ENCODE results near the gene RGCC.
A peak's percentile ranks its signal among the peaks of the same experiment; 100 is the strongest.

Gene RGCC

DNA sequence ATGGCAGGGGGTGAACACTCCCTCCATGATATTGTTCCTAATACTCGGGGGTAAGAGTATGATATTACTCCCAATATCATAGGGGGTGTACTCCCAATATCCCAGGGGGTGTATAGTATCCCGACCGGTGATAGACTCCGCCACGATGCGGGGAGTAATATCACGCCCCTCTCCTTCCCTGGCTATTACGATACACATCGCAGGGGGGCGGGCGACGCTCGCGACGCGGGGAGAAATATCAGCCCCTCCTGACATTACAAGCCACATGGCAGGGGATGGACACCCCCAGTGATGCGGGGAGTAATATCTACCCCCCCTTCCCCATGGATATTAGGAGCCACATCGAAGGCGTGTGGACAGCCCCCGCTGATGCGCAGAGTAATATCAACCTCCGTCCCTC lies 3.2 kb upstream of the RGCC start:
- DNase-seq = no peak

GRCh38 chr13:41455725-41456419 lies 1.5 kb upstream of the RGCC start:
- no peak for DNase-seq

- no peak for DNase-seq
These were observed 338 bp downstream of the RGCC start for GRCh38 chr13:41457589-41458186.

GRCh38 chr13:41458187-41458760 lies 924 bp downstream of the RGCC start:
- no peak for DNase-seq

DNA sequence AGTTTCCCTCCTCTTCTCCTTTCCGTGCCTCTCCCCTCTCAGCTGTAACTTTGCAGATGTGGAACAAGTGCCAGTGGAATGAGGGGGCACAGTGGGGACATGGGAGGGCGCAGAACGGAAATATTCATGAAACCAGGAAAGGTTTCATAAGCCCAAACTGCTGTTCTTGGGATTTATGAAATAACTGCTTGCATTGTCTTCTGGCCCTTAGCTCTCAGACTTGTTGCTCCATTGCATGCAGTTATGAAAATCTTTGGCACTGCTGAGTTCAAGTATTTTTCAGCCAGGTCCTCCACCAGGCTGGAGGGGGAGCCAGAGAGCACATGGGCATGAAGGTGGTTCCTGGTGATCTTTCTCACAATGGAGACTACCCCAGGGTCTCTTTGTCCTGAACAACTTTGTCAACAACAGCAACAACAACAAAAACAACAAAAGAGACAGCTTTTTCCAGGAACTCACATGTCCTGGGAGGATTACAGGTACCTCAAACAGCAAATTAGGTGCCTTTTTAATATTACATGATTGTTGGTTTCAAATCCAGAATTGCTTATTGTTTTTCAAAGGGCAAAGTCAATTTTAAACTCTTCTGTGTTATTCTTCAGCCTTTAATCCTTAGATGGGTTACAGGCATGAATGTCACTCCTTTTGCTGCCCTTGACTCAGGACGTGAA lies 1.5 kb downstream of the RGCC start:
- no peak for DNase-seq

GRCh38 chr13:41459432-41460073 lies 2.2 kb downstream of the RGCC start:
- no peak for DNase-seq

GRCh38 chr13:41460074-41460465 lies 2.7 kb downstream of the RGCC start:
- DNase-seq = no peak

- no peak for DNase-seq
These were observed 3.6 kb downstream of the RGCC start for GRCh38 chr13:41460930-41461329.

- no peak for DNase-seq
These were observed 4.3 kb downstream of the RGCC start for GRCh38 chr13:41461527-41462139.

DNA sequence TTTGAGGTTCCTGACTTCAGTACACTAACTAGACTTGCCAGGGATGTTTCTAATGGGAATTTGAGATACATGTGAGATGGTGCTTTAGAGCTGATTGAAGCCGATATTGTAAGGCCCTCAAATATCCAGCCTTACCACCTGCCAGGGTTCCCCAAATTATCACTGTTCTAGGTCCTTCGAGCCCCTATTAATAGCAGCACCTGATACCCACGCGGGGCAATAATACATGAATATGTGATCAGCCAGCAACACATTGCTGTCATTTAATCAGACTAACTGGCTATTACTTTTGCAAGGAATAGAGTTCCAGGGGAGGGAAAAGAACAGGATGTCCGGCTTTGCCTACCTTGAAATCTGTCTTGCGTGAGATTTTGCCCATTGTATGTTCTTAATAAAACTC lies 5.1 kb downstream of the RGCC start:
- DNase-seq = no peak

- no peak for DNase-seq
These were observed 6.7 kb downstream of the RGCC start for GRCh38 chr13:41463838-41464602.

DNA sequence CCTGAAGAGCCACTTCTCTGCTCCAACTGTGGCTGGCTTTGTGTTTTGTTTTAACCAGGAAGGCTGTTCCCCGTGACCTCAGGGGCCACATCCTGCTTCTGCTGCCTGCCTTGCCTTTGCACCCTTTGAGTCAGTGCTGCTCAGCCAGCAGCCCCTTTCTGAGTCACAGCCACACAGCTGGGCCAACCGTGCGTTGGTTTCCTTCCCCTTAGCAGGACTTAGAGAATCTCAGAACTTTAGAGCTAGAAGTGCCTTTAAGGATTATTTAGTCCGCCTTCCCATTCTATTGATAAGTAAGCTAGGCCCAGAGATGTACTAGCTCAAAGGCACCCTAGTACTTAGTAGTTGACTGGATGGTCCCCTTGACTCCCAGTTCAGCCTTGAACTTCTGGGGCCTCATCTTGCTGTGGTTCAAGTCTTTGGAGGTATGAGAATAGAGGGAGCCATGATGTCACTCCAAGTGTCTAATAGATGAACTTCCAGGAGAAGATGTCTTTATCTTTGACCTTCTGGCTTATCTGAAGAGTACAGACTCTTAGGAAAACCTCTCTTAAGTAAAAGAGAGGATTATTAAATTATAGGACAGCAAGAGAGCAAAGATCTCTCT lies 8.0 kb downstream of the RGCC start:
- DNase-seq = no peak

GRCh38 chr13:41465898-41466320 lies 8.6 kb downstream of the RGCC start:
- no peak for DNase-seq

GRCh38 chr13:41467425-41467945 lies 10.1 kb downstream of the RGCC start:
- peak; percentile 26 for DNase-seq

DNA sequence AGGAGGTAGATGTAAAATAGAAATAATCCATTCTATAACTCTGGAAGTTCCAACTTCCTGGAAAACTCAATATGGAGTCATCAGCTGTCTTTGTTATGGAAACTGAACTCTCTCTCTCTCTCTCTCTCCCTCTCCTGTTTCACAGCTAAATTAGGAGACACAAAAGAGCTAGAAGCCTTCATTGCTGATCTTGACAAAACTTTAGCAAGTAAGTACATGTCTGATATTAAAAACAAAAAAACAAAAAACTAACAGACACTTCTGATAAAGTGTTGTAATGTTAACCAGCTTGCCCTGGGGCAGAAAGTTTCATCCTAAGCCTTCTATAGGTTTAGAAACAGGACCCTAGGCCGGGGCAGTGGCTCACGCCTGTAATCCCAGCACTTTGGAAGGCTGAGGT lies 11.3 kb downstream of the RGCC start:
- DNase-seq = no peak

DNA sequence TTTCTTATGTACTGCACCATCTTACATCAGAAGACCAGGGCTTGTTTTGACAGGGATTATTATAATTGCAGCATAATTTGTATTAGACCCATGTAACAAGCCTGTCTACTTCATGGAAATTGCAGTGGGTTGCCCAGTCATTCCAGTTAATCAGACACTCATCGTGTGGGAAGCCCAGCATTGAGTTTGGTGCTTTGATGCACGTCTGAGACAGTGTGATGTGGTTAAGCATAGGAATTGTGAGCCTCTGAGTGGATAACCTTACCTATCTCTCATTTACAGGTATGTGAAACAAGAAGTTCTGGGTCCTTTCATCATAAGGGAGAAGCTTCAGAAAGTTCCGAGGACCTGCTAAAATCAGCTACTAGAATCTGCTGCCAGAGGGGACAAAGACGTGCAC lies 12.8 kb downstream of the RGCC start:
- DNase-seq = no peak

DNA sequence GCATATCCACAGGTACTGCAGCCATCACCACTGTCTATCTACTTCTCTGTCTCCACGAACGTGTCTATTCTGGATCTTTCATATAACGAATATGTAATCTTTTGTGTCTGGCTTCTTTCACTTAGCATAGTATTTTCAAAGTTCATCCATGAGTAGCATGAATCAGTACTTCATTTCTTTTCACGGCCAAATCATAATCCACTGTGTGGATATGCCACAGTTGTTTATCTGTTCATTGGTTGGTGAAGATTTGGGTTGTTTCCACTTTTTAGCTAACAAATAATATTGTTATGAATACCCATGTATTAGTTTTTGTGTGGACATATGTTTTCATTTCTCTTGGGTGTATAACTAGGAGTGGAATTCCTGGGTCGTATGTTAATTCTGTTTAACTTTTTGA lies 14.4 kb downstream of the RGCC start:
- no peak for DNase-seq

- no peak for DNase-seq
These were observed 29.9 kb downstream of the RGCC start for GRCh38 chr13:41487222-41487621.

- DNase-seq = no peak
These were observed 30.8 kb downstream of the RGCC start for GRCh38 chr13:41488124-41488523.

DNA sequence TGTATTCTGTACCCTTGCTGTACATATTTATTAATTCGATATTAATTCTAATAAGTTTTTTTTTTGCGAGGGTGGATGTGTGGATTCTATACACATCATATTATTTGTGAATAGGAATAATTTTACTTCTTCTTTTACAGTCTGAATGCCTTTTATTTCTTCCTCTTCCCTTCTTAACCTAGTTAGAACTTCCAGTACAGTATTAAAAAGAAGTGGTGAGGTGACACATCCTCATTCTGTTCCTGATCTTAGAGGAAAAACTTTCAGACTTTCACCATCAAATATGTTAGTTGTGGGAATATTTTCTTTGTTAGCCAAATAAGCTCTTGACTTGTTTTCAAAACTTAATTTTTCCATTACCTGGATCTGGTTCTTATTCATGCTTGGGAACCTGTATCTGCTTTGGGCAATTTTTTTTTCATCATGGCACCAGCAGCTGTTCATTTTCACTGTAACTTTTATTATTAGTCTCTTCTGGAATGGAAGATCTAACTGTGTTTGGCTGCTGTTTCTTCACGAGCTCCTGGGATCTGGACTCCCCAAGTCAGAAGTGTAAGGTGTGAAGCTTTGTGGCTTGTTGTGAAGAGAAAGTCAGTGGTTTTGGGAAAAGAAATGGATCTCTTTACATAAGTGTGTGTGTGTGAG lies 33.1 kb downstream of the RGCC start:
- no peak for DNase-seq

GRCh38 chr13:41491436-41491835 lies 34.1 kb downstream of the RGCC start:
- no peak for DNase-seq
